HepG2 (cell line): ENCODE results near the gene FABP2. TPM values are rescaled to one million over a fixed set of nuclear protein-coding genes. Genes with fewer than 3 reads are reported as not detected.

Experiments used
- ATAC-seq: fragments of 200-7000 bp; cut with Tn5 transposase; 3 replicates; pipeline ENCODE4 v1.9.1; 2020; ENCODE audit warnings: mild to moderate bottlenecking, moderate library complexity
- BruUV-seq: library from RNA; stranded (reverse); fragments of 400-500 nt; replicated peaks from 2 replicates; lab custom pipeline; 2021; lab: Mats Ljungman, UMichigan
- CTCF ChIA-PET: fragments of 300-600 bp; formaldehyde crosslinking; extraction: SDS; loops from one replicate; lab custom pipeline; 2021; ENCODE audit warnings: low total read pairs, inconsistent platforms, low intra/inter-chr PET ratio; lab: Yijun Ruan, JAX
- POLR2A ChIA-PET: fragments of 350-600 bp; sonication (Branson Sonifier 250); formaldehyde crosslinking; loops from one replicate; lab custom pipeline; 2020; ENCODE audit warnings: antibody characterized with exemption, inconsistent platforms; lab: Yijun Ruan, JAX
- DNase-seq: peaks from one replicate; pipeline ENCODE4 v3.0.0-alpha.2; 2015; ENCODE audit warnings: low spot score
- FAIRE-seq: peaks from 3 replicates; lab custom pipeline; 2011; peaks lifted over from hg19 to GRCh38; lab: Jason Lieb, UNC
- H2AFZ ChIP-seq: one replicate; pipeline ENCODE4 v1.6.1; 2011; ENCODE audit warnings: low read length, inconsistent platforms
- H3K27ac ChIP-seq: fragments of 300-600 bp; 3 replicates; pipeline ENCODE4 v1.8.0; 2011; ENCODE audit warnings: mixed run types, mild to moderate bottlenecking, mixed read lengths, low read length, inconsistent platforms; ENCODE audit not compliant: insufficient read depth; ENCODE audit errors: extremely low read length
- H3K27me3 ChIP-seq, 2 experiments: fragments of 200-600 bp in 1 of 2; 2 replicates in 1 of 2; 3 replicates in 1 of 2; pipeline versions ENCODE4 v1.6.0 to v1.8.0; 2011; ENCODE audit warnings: low read length in 2 of 2, mild to moderate bottlenecking in 2 of 2, moderate library complexity in 2 of 2, inconsistent platforms in 1 of 2; ENCODE audit not compliant: insufficient read depth in 2 of 2, control insufficient read depth in 1 of 2
- H3K36me3 ChIP-seq, 2 experiments: fragments of 200-600 bp in 1 of 2; replicated peaks in 1 of 2; 2 replicates in 1 of 2; 3 replicates in 1 of 2; pipeline versions ENCODE4 v1.5.1 to v1.8.0; 2011; ENCODE audit warnings: low read length in 2 of 2, inconsistent platforms in 1 of 2; ENCODE audit not compliant: insufficient read depth in 2 of 2, control insufficient read depth in 1 of 2
- H3K4me1 ChIP-seq: 2 replicates; pipeline ENCODE4 v1.5.1; 2012; ENCODE audit warnings: low read length, inconsistent platforms; ENCODE audit not compliant: insufficient read depth
- H3K4me2 ChIP-seq: 2 replicates; pipeline ENCODE4 v1.6.0; 2011; ENCODE audit warnings: low read depth, low read length, inconsistent platforms
- H3K4me3 ChIP-seq, 3 experiments: fragments of 200-600 bp in 1 of 3; sonication (generic), shearing (Covaris generic) in 1 of 3; replicated peaks in 1 of 3; 2 replicates each; pipeline ENCODE4 v1.5.1; 2011 to 2016; ENCODE audit warnings: low read length in 3 of 3, inconsistent platforms in 2 of 3, low read depth in 2 of 3, mild to moderate bottlenecking in 2 of 3, control low read depth in 1 of 3, mixed read lengths in 1 of 3; ENCODE audit not compliant: insufficient read depth in 1 of 3
- H3K79me2 ChIP-seq: one replicate; pipeline ENCODE4 v1.6.1; 2011; ENCODE audit warnings: low read length, inconsistent platforms; ENCODE audit not compliant: insufficient read depth
- H3K9ac ChIP-seq: 2 replicates; pipeline ENCODE4 v1.6.0; 2011; ENCODE audit warnings: mild to moderate bottlenecking, low read depth, low read length, inconsistent platforms; ENCODE audit not compliant: insufficient read depth
- H3K9me3 ChIP-seq: 2 replicates; pipeline ENCODE4 v1.5.1; 2012; ENCODE audit warnings: mild to moderate bottlenecking, low read length
- H4K20me1 ChIP-seq: 2 replicates; pipeline ENCODE4 v1.6.0; 2011; ENCODE audit warnings: inconsistent platforms, mild to moderate bottlenecking, low read length, moderate library complexity; ENCODE audit not compliant: insufficient read depth
- E2F5 ChIP-seq: sonication (generic); formaldehyde crosslinking; conservative IDR thresholded peaks from 2 replicates; pipeline ENCODE4 v1.4.0; 2020; ENCODE audit warnings: missing genetic modification reagents
- HDAC6 ChIP-seq: fragments of 200-600 bp; sonication (generic); IDR thresholded peaks from 2 replicates; pipeline ENCODE4 v1.7.0; 2017; ENCODE audit warnings: mild to moderate bottlenecking, antibody characterized with exemption, low read length, low read depth
- MEF2D ChIP-seq: sonication (generic); formaldehyde crosslinking; IDR thresholded peaks from 2 replicates; pipeline ENCODE4 v1.5.1; 2020; ENCODE audit warnings: mild to moderate bottlenecking, missing genetic modification reagents
- REPIN1 ChIP-seq: sonication (generic); formaldehyde crosslinking; IDR thresholded peaks from 2 replicates; pipeline ENCODE4 v1.8.0; 2022; ENCODE audit warnings: missing genetic modification reagents, low read depth, mild to moderate bottlenecking, borderline replicate concordance
- SAFB2 ChIP-seq: sonication (generic); formaldehyde crosslinking; IDR thresholded peaks from 2 replicates; pipeline ENCODE4 v1.5.1; 2020; ENCODE audit warnings: missing genetic modification reagents, low read depth, mild to moderate bottlenecking, borderline replicate concordance
- SP4 ChIP-seq: sonication (generic); formaldehyde crosslinking; IDR thresholded peaks from 2 replicates; pipeline ENCODE4 v1.8.1; 2023; ENCODE audit warnings: mild to moderate bottlenecking, missing genetic modification reagents
- TARDBP ChIP-seq: sonication (generic); formaldehyde crosslinking; IDR thresholded peaks from 2 replicates; pipeline ENCODE4 v1.8.0; 2022; ENCODE audit warnings: mild to moderate bottlenecking, missing genetic modification reagents
- TIGD3 ChIP-seq: sonication (generic); formaldehyde crosslinking; IDR thresholded peaks from 2 replicates; pipeline ENCODE4 v1.5.1; 2020; ENCODE audit warnings: mild to moderate bottlenecking, missing genetic modification reagents, borderline replicate concordance
- ZNF205 ChIP-seq: IDR thresholded peaks from 2 replicates; pipeline ENCODE4 v1.6.1; 2018; ENCODE audit warnings: missing biosample characterization, missing genetic modification reagents
- ZNF772 ChIP-seq: sonication (generic); formaldehyde crosslinking; IDR thresholded peaks from 2 replicates; pipeline ENCODE4 v1.5.0; 2020; ENCODE audit warnings: mild to moderate bottlenecking, missing genetic modification reagents
- ZNF83 ChIP-seq: sonication (generic); formaldehyde crosslinking; IDR thresholded peaks from 2 replicates; pipeline ENCODE4 v1.4.0; 2020; ENCODE audit warnings: missing genetic modification reagents, mild to moderate bottlenecking, borderline replicate concordance
- ZNF883 ChIP-seq: sonication (generic); formaldehyde crosslinking; IDR thresholded peaks from 2 replicates; pipeline ENCODE4 v1.5.1; 2020; ENCODE audit warnings: mild to moderate bottlenecking, missing genetic modification reagents; ENCODE audit errors: not compliant biosample characterization
- WGBS: methylation state at CpG from one replicate; pipeline ENCODE4 v1.1.6; 2017; ENCODE audit warnings: low lambda C conversion rate; 5-methylcytosine and 5-hydroxymethylcytosine counted together
- in situ Hi-C: cut with HindIII; loops from 2 replicates; pipeline ENCODE4 v1.10.0; 2017; ENCODE audit warnings: low pct_unique_long_range_greater_than_20kb; ENCODE audit not compliant: extremely low pct_ligation_motif_present
- intact Hi-C: fragments of 100-400 bp; cut with micrococcal nuclease; formaldehyde crosslinking; loops from one replicate; pipeline ENCODE4 v1.10.0; 2022; ENCODE audit not compliant: unreplicated experiment
- polyA plus RNA-seq, 8 experiments: library from polyadenylated mRNA; depleted of rRNA in 3 of 8; stranded (reverse) in 7 of 8; unstranded in 1 of 8; fragments of >200 nt; fragmentation: Illumina TruSeq in 4 of 8; extraction: Trizol in 4 of 8; gene quantifications; 2 replicates each; pipeline versions ENCODE4 v1.2.1 to v1.2.3, GENCODE V29; 2011 to 2016; ENCODE audit warnings: low read depth in 4 of 8, missing spikeins in 1 of 8, mixed read lengths in 1 of 8; ENCODE audit not compliant: insufficient read depth in 1 of 8
- total RNA-seq, 5 experiments: library from RNA; depleted of rRNA; stranded (reverse); fragments of >200 nt; fragmentation: Illumina TruSeq; extraction: Trizol; gene quantifications; 2 replicates each; pipeline ENCODE4 v1.2.3, GENCODE V29; 2016; ENCODE audit warnings: low read depth in 1 of 5
- TF ChIP-seq, protein P1 (sequence below): IDR thresholded peaks from 2 replicates; pipeline ENCODE4 v1.6.1; 2012; ENCODE audit warnings: low read depth, low read length, improper control_type of control experiment
- TF ChIP-seq, protein P2 (sequence below): sonication (generic); formaldehyde crosslinking; IDR thresholded peaks from 2 replicates; pipeline ENCODE4 v1.4.0; 2020; ENCODE audit warnings: low read depth, missing genetic modification reagents

The FABP2 gene
- total and polyA plus RNA-seq, 2 of the 13 experiments (the other 11 are each of a cell fraction or from before 2014, with no cell fraction given): 0.78 to 1.2 TPM

DNA sequence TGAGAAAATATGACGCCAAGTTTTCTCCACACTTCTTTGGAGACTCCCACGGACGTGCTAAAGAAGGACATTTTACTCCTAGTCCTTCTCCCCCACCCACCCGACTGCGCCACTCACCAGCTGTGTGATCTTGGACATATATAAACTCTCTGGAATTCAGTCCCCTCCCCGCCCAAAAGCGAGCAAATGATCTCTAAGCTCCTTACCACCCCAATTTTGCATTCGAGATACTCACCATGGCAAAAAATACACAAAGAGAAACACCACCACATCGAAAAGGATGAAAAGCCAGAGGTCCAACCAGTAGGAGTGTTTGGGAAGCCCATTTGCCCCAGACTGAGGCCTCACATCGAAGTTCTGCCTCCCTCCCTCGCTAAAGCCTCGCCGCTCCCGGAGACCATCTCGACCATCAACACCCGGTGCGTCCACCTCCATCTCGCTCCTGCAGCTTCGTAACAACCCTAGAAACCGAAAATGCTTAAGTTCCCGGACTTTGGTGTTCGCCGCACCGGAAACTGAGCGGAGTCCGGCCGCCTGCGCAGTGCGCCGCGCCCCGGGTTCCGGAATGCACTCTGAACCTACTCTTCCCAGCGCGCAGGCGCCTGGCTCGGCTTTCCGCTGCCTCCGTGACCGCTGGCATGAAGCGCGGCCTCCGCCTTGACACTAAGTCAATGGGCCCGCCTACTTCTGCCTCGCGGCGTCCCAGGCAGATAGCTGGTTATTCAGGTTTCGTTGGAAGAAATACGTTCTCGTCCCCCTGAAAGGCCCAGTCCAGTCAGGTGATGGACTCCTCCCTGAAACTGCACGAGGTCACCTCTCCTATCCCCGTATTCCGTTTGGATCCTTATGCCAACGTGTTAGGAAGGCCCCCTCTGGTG is 21.6 kb downstream of the FABP2 start:
- Histone ChIP-seq H3K27ac (peak overlapping the region; percentile 89), H2AFZ (peak overlapping the region; percentile 59), H3K79me2 (peaks cover 39% of the 10 kb centered on the region), H3K27me3 (peaks cover 0 to 9% of the 10 kb centered on the region in 2 experiments; a peak in 2 of 5 replicates), H3K4me3 (peak overlapping the region; percentile 85 to 100 (median 91)), H4K20me1 (peaks cover 12% of the 10 kb centered on the region; the same call in 1 of the 2 replicates), H3K9ac (peak overlapping the region; percentile 91), H3K4me2 (peak overlapping the region; percentile 87), H3K36me3 (peaks cover 0 to 3% of the 10 kb centered on the region in 2 experiments; a peak in 1 of 5 replicates), H3K4me1 (peaks cover 66% of the 10 kb centered on the region), H3K9me3 (no peaks in the 10 kb centered on the region)
- FAIRE-seq (peak; percentile 75), DNase-seq (peak; percentile 96), ATAC-seq (peak; percentile 96)
- in situ Hi-C loops (no loop called here), intact Hi-C loops (loop anchor here (1.0 to 5.0 kb wide), 3 partner anchors 87 to 752 kb away; no protein-coding TSS in a partner anchor)
- 2% methylated on average over 35 of the region's 54 CpGs for WGBS
- BruUV-seq: no TSS peak
- ChIA-PET CTCF (no interaction called here), POLR2A (interaction anchor here (0.6 to 2.7 kb wide), 8 partner anchors 9 to 465 kb away, joined by 3 to 30 read pairs (median 3); partner anchors contain the start of genes SEC24D and USP53)
- peak; percentile 75; the same call in 1 of the 2 replicates for TF ChIP-seq REPIN1 (CRISPR knock-in tag)
- TF ChIP-seq, protein P1, sequence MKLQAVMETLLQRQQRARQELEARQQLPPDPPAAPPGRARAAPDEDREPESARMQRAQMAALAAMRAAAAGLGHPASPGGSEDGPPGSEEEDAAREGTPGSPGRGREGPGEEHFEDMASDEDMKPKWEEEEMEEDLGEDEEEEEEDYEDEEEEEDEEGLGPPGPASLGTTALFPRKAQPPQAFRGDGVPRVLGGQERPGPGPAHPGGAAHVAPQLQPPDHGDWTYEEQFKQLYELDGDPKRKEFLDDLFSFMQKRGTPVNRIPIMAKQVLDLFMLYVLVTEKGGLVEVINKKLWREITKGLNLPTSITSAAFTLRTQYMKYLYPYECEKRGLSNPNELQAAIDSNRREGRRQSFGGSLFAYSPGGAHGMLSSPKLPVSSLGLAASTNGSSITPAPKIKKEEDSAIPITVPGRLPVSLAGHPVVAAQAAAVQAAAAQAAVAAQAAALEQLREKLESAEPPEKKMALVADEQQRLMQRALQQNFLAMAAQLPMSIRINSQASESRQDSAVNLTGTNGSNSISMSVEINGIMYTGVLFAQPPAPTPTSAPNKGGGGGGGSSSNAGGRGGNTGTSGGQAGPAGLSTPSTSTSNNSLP: no peak
- TF ChIP-seq SP4 (CRISPR knock-in tag): peak; percentile 89
- no peak for TF ChIP-seq ZNF883 (CRISPR knock-in tag)
- TF ChIP-seq ZNF772 (CRISPR knock-in tag): peak; percentile 64
- TF ChIP-seq E2F5 (CRISPR knock-in tag): no peak
- TF ChIP-seq ZNF205: 0 out of 2 replicates have a peak, but pooled peaks have one; percentile 53
- TF ChIP-seq, protein P2, sequence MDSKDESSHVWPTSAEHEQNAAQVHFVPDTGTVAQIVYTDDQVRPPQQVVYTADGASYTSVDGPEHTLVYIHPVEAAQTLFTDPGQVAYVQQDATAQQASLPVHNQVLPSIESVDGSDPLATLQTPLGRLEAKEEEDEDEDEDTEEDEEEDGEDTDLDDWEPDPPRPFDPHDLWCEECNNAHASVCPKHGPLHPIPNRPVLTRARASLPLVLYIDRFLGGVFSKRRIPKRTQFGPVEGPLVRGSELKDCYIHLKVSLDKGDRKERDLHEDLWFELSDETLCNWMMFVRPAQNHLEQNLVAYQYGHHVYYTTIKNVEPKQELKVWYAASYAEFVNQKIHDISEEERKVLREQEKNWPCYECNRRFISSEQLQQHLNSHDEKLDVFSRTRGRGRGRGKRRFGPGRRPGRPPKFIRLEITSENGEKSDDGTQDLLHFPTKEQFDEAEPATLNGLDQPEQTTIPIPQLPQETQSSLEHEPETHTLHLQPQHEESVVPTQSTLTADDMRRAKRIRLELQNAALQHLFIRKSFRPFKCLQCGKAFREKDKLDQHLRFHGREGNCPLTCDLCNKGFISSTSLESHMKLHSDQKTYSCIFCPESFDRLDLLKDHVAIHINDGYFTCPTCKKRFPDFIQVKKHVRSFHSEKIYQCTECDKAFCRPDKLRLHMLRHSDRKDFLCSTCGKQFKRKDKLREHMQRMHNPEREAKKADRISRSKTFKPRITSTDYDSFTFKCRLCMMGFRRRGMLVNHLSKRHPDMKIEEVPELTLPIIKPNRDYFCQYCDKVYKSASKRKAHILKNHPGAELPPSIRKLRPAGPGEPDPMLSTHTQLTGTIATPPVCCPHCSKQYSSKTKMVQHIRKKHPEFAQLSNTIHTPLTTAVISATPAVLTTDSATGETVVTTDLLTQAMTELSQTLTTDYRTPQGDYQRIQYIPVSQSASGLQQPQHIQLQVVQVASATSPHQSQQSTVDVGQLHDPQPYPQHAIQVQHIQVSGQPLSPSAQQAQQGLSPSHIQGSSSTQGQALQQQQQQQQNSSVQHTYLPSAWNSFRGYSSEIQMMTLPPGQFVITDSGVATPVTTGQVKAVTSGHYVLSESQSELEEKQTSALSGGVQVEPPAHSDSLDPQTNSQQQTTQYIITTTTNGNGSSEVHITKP (CRISPR knock-in tag): peak; percentile 39; the same call in 1 of the 2 replicates
- TF ChIP-seq HDAC6: no peak
- peak; percentile 90 for TF ChIP-seq TARDBP (CRISPR knock-in tag)
- peak; percentile 92 for TF ChIP-seq MEF2D (CRISPR knock-in tag)
- TF ChIP-seq SAFB2 (CRISPR knock-in tag): peak; percentile 36; the same call in 1 of the 2 replicates
- no peak for TF ChIP-seq ZNF83
- TF ChIP-seq TIGD3 (CRISPR knock-in tag): peak; percentile 54; the same call in 1 of the 2 replicates
